Measurements from ENCODE around the gene TSPYL1. TPM values are rescaled to one million over a fixed set of nuclear protein-coding genes. Genes with fewer than 3 reads are reported as not detected.
A peak's percentile ranks its signal among the peaks of the same experiment; 100 is the strongest.

TSPYL1 gene
- total RNA-seq, 1 donor from 2014 or later = 67.1 TPM

DNA sequence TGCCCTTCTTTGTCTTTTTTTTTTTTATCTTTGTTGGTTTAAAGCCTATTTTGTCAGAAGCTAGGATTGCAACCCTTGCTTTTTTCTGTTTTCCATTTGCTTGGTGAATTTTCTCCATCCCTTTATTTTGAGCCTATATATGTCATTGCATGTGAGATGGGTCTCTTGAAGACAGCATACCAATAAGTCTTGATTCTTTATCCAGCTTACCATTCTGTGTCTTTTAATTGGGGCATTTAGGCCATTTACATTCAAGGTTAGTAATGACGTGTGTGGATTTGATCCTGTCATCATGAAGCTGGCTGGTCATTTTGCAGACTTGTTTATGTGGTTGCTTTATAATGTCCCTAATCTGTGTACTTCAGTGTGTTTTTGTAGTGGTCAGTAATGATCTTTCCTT is 16.4 kb downstream of the TSPYL1 start:
- no peak for DNase-seq (ENCODE audit: low read depth)

DNA sequence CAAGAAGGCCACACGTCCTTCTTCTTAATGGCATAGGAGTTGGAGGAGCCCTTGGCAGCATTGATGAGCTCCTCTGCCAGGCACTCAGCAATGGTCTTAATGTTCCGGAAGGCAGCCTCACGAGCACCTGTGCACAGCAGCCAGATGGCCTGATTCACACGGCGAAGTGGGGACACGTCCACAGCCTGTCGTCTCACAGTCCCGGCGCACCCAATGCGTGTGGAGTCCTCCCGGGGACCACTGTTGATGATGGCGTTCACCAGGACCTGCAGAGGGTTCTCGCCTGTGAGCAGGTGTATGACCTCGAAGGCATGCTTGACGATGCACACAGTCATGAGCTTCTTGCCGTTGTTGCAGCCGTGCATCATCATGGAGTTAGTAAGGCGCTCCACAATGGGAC is 21.2 kb downstream of the TSPYL1 start:
- no peak for DNase-seq (ENCODE audit: low read depth)

DNA sequence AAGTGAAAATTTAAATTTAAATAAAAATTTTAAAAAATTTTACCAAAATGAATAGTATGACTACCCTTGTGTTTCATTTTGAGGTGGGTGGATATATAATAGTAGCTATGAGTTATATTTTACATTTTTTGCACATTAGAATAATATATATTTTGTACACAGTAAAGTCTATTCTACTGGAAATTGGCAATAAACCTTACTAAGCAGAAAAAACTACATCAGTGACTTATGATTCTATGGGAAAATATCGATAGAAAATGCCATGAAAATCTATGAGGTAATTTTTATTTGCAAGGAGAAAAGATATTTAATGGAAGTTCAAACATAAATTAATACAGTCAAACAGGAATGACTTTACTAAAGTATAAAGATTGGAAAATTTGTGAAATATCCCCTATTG is 23.0 kb downstream of the TSPYL1 start:
- no peak for DNase-seq (ENCODE audit: low read depth)

DNA sequence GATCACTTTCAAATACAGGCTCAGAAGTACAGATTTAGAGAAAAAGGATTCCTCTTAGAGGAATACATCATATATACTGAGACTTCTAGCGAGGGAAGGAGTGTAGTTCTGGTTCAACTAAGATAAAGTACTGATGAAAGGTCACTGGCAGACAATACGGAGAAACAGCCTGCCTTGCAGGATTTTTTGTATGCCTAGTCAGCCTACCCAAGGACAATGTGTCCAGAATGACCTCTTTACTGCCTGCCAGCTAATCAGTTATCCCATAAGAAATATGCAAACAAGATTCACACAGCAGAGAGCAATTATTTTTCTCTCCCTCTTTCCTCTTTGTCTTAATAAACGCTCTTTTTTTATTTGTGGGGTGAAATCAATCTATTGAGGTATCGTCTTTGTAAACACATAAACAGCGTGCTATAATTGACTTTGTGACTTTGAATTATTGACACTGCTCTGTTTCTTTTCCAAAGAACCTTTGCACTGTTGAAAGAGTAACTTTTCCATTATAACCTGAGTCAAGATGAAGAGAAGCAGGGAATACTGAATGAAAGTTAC is 24.4 kb downstream of the TSPYL1 start:
- no peak for DNase-seq (ENCODE audit: low read depth)

DNA sequence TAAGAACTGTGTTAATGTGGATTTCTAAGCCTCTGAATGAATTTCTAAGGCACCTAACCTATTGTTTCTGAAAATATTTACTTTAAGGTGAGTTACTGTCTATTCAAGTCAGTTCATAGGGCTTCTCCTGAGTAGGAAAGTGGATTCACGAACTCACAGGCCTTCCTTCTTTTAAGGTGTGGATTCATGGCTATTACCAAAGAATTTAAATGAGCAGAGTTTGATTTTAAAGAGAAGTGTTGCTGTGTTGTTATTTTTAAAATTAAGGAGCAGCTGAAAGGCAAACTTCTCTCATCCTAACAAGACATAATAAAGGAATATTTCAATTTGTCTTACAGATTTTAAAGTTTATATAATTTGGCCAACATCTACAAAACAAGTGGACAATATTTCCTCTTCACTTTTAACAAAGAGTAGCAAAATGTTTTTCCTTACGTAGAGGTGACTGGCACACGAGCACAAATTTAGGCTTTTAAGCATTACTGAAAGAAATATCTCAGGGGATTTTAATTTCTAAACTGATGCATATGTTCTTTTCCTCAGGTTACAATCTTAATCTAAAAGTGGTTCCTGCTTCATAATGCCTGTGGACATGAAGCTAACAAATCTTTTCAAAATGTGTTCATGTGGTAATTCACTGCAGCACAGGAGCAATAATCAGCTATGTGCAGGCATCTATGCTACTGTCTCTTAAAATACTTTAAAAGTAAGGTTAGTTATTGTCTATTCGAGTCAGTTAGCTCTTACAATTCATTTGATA is 25.3 kb downstream of the TSPYL1 start:
- no peak for DNase-seq (ENCODE audit: low read depth)

DNA sequence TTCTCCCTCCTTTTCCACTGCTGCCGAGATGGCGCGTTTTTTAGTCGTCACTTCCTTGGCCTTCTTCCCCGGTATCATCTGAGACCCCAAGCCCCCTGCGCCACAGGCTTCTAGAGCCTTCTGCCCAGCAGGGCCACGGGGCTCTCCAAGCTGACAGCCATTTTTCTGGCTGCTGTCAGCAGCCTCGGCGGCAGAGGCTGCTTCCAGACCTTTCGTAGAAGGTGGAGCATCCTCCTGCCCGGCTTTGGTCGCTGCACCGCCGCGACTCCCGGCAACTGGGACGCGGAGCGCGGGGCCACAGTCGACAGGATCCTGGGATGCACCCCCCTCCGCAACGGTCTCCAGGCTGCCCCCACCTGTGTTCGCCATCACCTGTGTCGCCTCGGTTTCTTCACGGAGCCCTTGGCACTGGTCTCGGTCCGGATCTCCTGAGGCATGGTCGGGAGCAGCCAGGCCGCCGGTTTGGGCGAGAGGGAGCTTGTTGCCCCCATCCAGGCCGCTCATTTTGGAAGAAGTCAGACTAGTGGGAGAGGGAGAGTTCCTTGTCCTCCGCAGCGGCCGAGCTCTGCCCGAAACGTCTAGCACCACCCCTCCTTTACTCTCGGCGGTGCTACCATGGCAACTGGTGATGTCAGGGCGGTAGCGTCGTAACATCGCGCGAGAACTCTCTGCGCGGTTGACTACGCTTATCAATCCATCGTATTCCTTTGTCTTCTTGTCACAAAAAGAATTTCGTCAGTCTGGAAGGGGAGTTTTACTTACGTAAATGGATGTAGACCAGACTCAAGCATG is 26.0 kb downstream of the TSPYL1 start, which contains the start of gene TSPYL4:
Gene TSPYL4 (minus strand): TSS at position 571 of the 792 bp plus-strand sequence. CDS start 67 bp downstream, at position 504.
- DNase-seq (ENCODE audit: low read depth) = peak; percentile 97

DNA sequence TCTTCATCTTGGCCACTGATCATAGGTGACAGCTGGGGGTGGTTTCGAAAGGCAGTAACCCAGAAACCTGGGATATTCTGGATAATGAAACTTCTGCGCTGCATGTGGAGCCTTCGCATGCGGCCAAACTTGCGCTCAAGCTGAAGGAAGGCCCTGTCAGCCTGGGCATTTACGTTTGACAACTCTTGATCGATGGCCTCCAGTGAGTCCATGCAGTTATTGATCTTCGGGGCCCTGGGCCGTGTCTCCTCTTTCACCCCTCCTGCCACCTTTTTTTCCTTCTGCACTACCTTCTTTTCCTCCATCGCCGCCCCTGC is 26.6 kb downstream of the TSPYL1 start:
- DNase-seq (ENCODE audit: low read depth) = no peak

DNA sequence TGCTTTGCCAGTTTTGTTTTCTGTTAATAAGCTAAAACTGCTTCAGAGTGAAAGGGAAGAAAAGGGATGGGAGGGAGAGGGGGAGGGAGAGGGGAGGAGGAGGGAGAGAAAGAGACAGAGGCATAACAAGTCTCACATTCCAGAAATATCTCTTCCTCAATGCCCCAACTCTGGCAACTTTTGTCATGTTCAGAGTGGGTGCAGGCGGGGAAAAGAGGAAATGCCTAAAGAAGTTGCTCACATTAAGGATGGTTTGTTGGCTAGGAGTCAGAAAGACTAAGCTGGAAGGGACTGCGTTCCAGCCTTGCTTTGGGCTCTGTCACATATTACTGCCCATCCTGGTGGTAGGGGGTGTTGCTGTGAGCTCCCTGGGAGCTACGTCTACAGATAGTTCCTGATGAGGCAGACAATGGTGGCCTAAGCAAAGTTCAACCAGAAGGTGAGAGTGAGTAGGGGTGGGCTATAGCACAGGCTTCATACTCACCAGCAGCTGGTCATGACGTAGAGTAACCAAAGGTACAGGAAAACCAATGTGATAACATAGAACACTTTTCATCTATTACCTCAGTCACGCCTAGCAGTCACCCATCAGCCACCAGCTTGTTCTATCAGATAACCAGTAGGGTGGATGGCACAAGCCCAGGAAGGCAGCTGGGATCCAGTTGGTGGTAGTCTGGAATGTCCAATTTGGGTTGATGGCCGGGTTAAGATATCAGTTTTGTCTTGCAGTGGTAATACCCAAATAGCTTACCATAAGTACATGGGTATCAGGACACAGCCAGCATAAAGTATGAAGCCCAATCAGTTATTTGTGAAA is 28.0 kb downstream of the TSPYL1 start:
- peak; percentile 76 for DNase-seq (ENCODE audit: low read depth)

DNA sequence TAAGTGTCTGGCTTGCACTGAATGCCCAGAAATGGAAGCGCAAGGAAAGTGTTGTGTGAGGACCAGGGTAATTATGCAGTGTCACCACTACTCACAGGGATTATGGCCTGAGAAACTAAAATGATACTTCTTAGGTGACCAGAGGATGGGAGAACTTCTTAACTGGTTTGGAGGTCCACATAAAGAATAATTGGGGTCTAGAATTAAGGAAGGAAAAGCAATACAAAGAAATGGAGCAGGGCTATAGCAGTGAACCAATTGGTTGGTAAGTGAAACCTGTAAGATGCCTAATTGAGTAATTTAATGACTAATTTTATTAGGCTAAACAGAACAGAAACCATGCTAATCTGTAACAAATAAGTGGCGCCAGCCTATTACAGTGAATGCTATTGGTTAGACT is 31.2 kb downstream of the TSPYL1 start:
- DNase-seq (ENCODE audit: low read depth) = no peak

DNA sequence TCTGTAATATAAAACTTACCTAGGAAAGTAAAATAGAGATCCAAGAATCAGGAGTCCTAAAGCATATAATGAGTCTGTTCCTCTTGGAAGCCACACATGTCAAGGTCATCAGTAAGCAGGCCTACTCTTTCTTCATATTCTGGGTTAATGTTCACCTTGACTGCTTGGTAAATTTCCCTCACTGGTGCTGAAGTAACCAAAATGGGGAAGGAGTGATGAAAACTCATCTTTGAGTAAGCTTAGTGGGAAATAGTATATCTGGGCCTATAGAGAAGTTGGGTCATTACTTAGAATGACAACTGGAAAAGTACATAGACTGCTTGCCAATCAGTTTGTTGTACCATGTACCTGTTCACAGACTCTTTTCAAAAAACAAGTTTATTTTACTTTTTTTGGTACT is 32.4 kb downstream of the TSPYL1 start:
- DNase-seq (ENCODE audit: low read depth) = no peak

DNA sequence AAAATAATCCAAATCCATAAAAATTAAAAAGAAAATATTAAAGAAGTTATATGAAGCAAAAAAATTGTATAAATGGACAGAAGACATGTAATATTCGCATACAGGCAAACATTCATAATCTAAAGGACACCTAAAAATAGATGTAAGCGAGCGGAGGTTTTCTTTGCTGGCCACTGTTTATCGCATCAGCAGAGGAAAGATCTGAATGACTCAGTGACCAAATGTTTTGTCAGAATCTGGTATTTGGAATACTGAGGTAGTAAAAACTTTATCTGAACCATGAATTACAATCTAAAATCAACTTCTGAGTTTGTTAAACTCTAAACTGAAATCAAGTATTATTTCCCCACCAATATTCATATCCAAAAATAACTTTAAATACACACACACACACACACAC is 33.6 kb downstream of the TSPYL1 start:
- DNase-seq (ENCODE audit: low read depth) = peak; percentile 55

DNA sequence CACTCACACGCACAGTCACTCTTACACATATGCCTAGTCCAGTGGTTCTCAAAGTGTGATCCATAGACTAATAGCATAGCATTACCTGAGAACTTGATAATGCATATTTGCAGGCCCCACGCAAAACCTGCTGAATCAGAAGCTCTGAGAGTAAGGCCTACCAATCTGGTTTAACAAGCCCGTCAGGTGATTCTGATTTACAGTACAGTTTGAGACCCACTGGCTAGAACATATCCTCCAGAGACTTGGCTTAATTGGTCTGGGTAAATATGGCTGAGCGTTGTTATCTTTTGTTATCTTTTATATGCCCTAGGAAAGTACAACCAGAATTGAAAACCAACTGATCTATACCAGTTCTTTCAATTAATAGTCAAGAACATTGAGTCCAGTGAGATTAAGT is 35.4 kb downstream of the TSPYL1 start:
- no peak for DNase-seq (ENCODE audit: low read depth)

DNA sequence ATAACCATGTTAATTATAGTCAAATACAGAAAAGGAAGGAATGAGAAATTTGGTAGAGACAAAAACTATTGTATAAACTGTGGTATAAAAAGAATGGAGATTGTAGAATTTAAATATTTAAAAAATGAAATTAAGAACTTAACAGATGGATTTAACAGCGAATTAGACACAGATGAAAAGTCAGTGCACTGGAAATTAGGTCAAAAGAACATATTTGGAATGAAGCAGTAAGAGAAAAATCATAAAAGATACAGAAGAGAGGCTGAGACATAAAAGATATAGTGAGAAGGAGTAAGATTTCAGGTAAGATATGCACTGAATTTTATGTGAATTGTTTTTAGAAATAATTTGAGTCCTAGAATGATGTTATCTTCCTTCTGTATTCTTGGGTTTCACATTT is 39.9 kb downstream of the TSPYL1 start:
- no peak for DNase-seq (ENCODE audit: low read depth)

DNA sequence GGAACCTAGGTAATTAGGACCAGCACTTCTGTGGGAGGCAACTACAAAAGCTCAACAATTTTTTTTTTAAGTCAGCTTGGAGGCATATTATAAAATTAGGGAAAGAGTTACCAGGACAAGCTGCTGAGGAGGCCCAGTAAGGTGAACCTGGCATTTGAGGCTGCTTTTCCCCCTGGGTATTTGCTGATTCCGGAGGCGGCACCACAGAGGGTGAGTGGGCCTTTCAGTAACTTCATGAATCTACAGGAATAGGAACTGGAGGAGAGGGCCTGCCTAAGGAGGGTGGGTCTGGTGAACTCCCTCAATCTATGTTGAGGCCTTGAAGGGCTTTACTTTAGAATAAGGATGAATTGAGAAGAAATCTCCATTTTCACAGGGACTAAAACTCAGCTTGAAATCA is 40.5 kb downstream of the TSPYL1 start:
- no peak for DNase-seq (ENCODE audit: low read depth)

DNA sequence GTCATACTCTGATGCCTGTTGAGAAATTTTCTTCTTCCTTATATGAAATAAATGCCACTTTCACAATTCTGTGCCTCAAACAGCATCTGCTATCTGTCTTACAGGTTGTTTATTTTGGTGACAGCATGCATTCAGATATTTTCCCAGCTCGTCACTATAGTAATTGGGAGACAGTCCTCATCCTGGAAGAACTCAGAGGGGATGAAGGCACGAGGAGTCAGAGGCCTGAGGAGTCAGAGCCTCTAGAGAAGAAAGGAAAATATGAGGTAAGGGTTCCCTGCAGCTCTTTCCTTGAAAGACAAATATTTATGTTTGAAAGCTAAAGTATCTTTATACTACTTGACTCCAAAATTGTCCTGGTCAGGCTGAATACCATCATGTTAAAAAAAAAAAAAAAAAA is 41.6 kb downstream of the TSPYL1 start:
- no peak for DNase-seq (ENCODE audit: low read depth)

DNA sequence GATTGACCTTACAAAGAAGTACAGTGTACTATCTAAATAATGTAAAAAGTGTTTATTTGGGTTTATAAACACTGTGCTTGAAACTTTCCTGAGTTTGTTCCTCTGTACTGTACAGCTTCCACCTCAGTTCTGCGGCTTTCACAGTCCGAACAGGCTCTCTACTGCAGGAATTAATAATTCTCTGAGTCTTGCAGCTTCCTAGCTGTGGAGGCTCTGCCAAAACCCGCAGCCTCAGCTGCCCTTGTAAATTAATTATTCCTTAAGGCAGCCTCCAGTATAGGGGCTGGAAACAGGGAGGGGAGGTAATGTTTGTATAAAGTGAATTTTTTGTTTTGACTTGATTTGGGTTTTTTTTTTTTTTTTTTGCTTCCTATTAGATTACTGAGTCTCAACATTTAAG is 45.0 kb downstream of the TSPYL1 start:
- no peak for DNase-seq (ENCODE audit: low read depth)

DNA sequence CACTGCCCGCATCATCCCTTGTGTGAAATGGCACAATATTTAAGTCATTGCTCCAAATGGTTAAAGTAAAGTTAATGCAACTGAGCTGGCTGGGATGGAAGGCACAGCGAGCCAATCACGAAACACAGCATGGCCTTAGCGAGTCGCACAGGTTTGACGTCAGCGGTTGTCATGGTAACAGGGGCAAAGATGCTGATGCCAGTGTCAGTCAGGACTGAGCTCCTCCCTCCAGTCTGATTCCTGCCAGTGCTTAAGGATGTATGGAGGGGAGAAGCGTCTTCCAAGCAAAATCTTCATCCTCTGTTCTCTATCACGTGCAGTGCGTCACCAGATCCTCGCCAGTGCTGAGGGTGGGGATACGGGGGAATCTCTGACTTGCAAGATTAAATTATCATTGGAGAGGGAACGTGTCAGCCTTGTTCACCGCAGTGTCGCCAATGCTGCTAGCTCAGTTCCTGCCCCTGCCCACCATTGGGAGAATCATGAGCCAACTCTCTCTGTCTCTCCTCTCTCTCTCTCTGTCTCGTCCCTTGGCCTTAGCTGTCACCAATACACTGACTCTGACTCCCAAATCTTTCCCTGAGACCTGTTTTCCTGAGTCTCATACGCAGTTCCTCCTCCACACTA is 50.3 kb downstream of the TSPYL1 start:
- no peak for DNase-seq (ENCODE audit: low read depth)
